Sciatic nerve (tissue), 2 donors: ENCODE measurements around the gene YARS1. TPM values are rescaled to one million over a fixed set of nuclear protein-coding genes. Genes with fewer than 3 reads are reported as not detected.
A peak's percentile ranks its signal among the peaks of the same experiment; 100 is the strongest.
"Not testable (repeated sequence)": the region's sequence is repeated elsewhere in the genome, so short reads cannot be mapped to it uniquely, and the experiment has no call there.

Source experiments
- ATAC-seq: fragments of 200-7000 bp; cut with Tn5 transposase; one replicate; pipeline ENCODE4 v1.9.1; 2020; ENCODE audit warnings: mild to moderate bottlenecking, moderate library complexity
- DNase-seq: peaks from one replicate; pipeline ENCODE4 v3.0.0-alpha.2; 2020; ENCODE audit warnings: low spot score
- intact Hi-C: fragments of 100-400 bp; cut with DNase I; formaldehyde crosslinking; loops from one replicate; pipeline ENCODE4 v1.14.2; 2022
- total RNA-seq: library from RNA; stranded (reverse); fragmentation: NEBNext Ultra II Directional; extraction: Animal tissue kit (Norgen Biotek cat#: 25700); gene quantifications from one replicate; pipeline ENCODE4 v1.2.1, GENCODE V29; 2021
- donor health status: DM: no; HTN: no; CAD: no.
- donor health status: DM: no; HTN: no; CAD: no.

Gene YARS1
- total RNA-seq, 1 donor from 2014 or later, result 46.8 TPM

DNA sequence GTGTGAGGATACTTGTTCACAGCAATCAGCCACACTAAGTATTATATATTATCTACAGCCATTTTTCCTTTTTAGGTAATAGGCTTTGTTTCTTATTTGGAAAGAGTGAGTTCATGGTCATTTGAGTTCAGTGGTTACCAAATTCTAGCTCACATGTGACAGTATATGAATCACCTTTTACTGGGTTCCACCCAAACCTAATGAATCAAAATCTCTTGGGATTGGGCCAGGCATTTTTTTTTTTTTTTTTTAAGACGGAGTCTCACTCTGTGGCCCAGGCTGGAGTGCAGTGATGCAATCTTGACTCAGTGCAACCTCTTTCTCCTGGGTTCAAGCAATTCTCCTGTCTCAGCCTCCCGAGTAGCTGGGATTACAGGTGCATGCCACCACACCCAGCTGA is 27.8 kb downstream of the YARS1 start:
- ATAC-seq, intact Hi-C loops, DNase-seq: not testable (repeated sequence)

DNA sequence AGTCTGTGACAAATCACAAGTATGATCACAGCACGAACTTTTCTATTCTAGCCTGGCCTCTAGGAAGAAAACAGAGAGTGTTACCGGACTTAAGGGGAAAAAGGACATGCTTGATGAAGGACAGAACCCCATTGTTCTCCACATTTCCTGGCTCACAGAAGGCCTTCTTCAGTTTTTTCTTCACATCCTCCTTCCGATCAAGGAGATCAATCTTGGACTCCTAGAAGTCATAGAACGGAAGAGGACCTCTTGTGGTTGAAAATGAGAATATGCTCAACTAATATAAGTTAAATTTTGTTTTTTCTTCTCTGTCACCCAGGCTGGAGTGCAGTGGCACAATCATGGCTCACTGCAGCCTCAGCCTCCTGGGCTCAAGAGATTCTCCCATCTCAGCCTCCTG is 30.3 kb downstream of the YARS1 start:
- intact Hi-C loops, result no loop called here
- DNase-seq, result no peak
- ATAC-seq, result peak; percentile 45

DNA sequence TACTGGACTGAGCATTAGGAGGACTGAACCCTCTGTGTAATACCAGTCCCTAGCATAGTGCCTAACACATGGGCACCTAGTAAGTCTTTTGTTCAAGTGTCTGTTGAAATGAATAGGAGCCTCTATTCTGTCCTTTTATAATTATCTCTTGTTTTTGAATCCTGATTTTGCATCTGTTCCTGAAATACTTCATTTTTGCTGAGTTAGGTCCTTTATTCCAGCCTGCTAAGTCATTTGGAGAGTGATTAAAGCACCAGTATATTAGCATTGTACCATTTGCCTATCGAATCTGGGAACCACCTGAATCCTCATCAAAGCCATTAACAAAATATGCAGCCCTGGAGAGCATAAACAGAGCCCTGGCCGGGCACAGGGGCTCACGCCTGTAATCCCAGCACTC is 32.3 kb downstream of the YARS1 start:
- intact Hi-C loops, result no loop called here
- no peak for DNase-seq
- ATAC-seq, result no peak

DNA sequence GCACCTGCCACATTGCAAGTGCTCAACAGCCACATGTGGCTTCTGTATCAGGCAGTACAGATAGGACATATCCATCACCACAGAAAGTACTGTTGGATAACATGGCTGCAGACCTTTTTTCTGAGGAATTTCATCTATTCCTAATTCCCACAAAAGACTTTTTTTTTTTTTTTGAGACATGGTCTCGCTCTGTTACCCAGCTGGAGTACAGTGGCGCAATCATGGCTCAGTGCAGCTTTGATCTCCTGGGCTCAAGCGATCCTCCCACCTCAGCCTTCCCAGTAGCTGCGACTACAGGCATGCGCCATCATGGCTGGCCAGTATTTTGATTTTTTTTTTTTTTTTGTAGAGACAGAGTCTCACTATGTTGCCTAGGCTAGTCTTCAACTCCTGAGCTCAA is 33.3 kb downstream of the YARS1 start:
- intact Hi-C loops, result no loop called here
- ATAC-seq (no peak), DNase-seq (no peak)

DNA sequence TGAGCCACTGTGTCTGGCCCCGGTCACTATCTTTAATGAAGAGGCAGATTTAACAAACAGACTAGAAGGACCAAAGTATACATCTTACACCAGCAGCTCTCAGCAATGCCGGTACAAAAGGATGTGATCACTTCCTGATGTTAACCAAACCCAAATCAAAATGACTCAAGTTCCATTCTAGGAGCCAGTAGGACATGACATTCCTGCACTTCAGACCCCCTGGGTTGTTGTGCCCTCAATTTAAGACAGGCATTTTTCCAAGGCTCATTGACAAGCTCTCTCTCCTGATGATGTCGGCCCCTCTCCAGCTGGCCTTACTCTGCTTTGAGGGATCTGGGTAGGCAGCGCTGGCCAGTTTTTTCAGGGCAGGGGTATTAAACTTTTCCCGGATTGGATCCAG is 35.1 kb downstream of the YARS1 start:
- intact Hi-C loops, result no loop called here
- DNase-seq (no peak), ATAC-seq (no peak)

DNA sequence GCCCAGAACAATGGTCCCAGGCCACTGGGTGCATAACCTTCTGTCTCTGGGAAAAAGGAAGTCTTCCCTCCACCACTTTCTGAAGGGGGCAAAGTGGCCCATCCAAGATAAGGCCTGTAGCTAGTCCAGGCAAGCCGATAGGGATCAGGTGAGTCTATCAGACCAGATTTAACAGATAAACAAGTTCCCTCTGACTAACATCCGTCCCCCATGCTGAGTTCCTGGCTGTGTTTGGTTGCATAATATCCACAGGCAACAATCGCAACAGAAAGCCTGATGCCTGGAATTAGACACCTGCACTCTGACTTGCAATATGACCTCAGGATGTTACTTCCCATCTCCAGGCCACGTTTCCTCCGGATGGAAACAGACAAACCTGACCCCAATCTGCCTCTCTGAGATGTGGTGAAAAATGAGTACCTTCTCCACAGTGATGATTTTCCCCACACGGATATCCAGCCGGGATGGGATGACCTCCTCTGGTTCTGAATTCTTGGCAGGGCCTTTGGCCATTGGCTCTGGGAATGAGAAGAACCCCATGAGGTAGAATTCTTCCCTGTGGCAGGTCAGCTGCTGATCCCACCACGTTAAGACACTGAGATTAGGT is 36.4 kb downstream of the YARS1 start:
- DNase-seq (no peak), ATAC-seq (no peak)
- intact Hi-C loops, result no loop called here

DNA sequence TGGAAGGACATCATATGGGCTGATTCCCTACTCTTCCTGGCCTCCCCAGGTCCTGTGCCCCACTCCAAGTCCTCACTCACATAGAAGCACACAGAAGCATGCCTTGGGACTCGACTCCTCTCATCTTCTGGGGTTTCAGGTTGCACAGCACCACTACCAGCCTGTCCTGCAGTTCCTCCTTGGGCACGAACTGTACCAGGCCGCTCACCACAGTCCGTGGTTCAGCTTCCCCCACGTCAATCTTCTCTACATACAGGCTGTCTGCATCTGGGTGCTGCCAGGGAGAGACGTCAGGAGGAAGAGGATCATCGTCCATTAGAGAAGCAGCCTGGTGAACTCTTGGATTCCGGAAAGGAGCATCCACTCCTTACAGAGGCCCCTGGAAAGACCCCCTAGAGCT is 37.2 kb downstream of the YARS1 start:
- DNase-seq, result no peak
- intact Hi-C loops, result no loop called here
- ATAC-seq, result no peak

DNA sequence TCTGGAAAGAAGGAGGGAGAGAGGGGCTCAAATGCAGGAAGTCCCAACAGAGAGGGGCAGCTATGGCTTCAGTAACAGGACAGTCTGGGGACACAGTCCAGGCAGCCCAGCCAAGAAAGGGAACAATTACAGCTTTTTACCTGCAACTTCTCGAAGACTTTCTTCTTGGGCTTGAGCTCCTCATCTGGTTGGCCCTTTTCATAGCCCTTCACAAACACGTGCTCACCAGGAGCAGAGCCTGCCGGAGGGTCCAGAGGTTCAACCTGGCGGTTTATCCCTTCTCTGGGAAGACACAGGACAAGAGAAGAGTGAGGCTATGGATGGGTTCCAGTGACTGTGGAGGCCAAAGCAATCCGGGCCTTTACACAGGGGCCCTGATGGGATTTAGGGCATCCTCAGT is 37.9 kb downstream of the YARS1 start:
- DNase-seq, result no peak
- ATAC-seq, result no peak
- intact Hi-C loops, result loop anchor here (10.0 kb wide), 1 partner anchor 1276 kb away; no protein-coding TSS in a partner anchor

DNA sequence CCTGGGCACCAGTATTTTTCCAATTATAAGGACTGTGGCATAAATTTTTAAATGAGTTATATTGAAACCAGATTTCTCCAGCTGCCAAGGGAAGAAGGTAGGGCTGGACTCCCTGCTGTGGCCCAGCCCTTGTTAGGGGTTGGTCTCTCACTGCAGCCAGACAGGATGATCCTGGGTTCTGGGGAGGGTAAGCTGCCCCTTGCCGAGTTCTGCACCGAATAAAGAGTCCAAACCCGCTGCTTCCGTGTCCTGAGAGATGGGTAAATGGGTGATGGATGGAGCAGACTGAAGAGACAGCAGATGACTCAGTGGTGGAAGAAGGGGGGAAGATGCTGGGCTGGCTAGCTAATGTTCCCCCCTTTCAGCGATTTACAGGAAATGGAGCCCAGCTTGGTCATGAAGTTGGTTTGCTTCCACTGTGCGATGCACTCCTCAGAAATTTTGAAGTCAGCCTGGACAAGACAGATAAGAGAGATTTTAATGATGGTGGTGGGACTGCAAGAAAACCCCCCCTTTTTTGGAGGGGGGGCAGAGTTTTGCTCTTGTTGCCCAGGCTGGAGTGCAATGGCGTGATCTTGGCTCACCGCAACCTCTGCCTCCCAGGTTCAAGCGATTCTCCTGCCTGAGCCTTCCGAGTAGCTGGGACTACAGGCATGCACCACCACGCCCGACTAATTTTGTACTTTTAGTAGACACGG is 41.4 kb downstream of the YARS1 start:
- ATAC-seq, result no peak
- no peak for DNase-seq
- intact Hi-C loops, result loop anchor here (10.0 kb wide), 1 partner anchor 1279 kb away; no protein-coding TSS in a partner anchor

DNA sequence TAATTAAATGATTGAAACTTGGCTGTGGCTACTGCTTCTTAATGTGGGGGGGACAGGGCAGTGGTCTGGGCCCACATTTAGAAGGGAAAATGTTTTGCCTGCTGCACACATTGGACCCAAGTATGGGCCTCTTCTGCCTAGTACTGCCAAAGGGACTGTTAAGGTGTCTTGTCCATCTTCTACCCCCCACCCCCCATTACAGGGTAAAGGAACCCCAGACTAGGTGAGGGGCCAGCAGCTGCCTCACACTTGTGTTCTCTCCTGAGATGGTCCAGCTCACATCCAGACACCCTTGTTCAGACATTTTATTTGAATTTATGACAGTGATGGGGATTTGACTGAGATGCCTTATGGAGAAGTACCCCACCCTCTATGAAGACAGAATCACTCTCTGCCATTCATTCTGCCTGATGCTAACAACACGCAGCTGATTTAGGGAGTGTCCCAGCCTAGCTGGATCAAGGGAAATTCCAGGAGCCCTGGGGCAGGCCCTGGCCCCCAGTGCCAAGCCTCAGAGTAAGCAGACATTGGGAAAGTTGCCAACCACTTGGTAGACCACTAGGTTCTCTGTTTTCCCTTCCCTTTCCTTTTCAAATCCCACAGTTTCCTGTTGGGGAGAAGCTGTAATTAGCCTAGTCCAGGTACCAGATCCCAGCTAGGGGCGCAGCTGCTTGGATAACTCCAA is 42.1 kb downstream of the YARS1 start:
- intact Hi-C loops, result loop anchor here (5.0 to 10.0 kb wide), 2 partner anchors 63 to 1280 kb away; no protein-coding TSS in a partner anchor
- no peak for DNase-seq

DNA sequence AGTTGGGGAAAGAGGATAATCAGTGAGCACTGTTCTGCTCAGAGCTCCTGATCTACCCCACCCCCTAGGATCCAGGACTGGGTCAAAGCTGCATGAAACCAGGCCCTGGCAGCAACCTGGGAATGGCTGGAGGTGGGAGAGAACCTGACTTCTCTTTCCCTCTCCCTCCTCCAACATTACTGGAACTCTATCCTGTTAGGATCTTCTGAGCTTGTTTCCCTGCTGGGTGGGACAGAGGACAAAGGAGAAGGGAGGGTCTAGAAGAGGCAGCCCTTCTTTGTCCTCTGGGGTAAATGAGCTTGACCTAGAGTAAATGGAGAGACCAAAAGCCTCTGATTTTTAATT is 42.7 kb downstream of the YARS1 start:
- ATAC-seq (no peak), DNase-seq (no peak)
- intact Hi-C loops, result loop anchor here (5.0 to 10.0 kb wide), 2 partner anchors 62 to 1280 kb away; no protein-coding TSS in a partner anchor

More for the DNA sequence above, 42.1 kb downstream of the YARS1 start:
- no peak for ATAC-seq

DNA sequence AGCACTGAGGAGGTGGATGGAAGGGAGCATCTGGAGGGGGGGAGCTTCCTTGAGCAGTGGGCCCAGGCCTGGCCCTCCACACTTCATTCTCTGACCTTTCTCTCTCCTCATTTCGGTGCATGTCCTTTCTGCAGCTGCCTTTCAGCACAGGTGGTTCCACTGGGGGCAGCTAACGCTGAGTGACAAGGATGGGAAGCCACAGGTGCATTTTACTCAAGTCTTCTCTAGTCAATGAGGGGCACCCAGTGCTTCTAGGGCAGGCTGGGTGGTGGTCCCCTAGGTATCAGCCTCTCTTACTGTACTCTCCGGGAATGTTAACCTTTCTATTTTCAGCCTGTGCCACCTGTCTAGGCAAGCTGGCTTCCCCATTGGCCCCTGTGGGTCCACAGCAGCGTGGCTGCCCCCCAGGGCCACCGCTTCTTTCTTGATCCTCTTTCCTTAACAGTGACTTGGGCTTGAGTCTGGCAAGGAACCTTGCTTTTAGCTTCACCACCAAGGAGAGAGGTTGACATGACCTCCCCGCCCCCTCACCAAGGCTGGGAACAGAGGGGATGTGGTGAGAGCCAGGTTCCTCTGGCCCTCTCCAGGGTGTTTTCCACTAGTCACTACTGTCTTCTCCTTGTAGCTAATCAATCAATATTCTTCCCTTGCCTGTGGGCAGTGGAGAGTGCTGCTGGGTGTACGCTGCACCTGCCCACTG is 43.2 kb downstream of the YARS1 start:
- DNase-seq (no peak), ATAC-seq (no peak)
- intact Hi-C loops, result loop anchor here (5.0 to 10.0 kb wide), 2 partner anchors 62 to 1281 kb away; no protein-coding TSS in a partner anchor

DNA sequence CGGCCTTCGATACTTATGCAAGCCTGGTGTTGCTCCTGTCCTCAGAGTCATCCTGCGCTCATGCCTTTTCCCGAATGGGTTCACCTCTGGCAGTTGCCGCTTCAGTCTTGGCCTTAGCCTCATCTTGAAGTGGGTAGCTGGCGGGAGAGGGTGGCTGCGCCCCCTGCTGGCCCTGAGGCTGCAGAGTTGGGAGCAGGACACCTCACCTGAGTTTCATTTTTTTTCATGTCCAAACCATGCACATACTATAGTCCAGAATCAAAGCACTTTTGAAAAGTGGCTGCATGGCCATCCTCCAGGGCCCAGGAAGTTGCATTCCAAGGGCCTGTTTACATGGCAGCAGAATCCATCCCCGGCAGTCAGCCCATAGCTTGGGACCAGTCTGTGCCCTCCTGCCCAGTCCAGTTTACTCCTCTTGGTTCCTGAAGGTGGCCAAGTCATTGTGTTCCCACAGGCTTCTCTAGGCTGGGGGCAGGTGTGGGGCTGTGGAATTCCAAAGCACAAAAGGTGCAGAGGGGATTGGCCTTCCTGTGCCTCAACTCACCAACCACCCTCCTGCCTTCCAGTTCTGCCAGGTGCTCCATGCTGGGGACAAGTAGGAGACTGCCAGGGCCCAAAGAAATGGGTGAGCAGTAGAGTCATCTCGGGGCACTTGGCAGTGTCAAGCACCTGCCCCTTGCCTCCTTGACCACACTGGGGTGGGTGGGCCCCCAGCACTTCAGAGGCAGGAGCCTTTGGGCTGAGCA is 44.0 kb downstream of the YARS1 start:
- intact Hi-C loops, result loop anchor here (5.0 to 10.0 kb wide), 2 partner anchors 61 to 1282 kb away; no protein-coding TSS in a partner anchor
- DNase-seq, result peak; percentile 89
- ATAC-seq, result peak; percentile 81

DNA sequence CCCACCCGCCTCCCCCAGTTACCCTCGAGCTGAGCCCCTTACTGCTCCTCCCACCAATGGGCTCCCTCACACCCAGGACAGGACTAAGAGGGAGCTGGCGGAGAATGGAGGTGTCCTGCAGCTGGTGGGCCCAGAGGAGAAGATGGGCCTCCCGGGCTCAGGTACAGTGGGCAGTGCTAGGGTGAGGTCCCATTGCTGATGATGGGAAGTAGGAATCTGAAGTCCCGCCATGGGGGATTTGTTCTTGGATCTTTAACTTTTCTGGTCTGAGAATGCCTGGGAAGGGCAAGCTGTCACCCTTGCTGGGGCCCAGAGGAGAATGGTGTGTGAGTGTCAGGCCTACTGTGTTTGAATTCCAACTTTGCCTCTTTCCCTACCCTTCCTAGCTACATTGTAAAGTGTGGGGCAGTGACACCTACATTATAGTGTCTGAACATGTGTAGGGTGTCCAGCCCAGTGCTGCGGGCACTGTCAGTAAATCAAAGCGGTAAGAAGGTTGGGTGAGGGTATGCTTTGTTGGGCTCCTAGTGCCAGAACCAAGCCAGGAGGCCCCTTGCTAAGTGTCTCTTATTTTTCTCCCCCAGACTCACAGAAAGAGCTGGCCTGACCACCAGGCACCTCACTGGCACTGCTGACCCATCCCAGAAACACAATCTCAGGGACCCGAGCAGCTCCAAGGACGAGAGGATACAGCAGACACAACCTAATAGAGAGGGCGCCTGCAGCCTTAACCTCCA is 44.7 kb downstream of the YARS1 start:
- intact Hi-C loops, result loop anchor here (5.0 to 10.0 kb wide), 2 partner anchors 60 to 1282 kb away; no protein-coding TSS in a partner anchor
- no peak for DNase-seq
- no peak for ATAC-seq

DNA sequence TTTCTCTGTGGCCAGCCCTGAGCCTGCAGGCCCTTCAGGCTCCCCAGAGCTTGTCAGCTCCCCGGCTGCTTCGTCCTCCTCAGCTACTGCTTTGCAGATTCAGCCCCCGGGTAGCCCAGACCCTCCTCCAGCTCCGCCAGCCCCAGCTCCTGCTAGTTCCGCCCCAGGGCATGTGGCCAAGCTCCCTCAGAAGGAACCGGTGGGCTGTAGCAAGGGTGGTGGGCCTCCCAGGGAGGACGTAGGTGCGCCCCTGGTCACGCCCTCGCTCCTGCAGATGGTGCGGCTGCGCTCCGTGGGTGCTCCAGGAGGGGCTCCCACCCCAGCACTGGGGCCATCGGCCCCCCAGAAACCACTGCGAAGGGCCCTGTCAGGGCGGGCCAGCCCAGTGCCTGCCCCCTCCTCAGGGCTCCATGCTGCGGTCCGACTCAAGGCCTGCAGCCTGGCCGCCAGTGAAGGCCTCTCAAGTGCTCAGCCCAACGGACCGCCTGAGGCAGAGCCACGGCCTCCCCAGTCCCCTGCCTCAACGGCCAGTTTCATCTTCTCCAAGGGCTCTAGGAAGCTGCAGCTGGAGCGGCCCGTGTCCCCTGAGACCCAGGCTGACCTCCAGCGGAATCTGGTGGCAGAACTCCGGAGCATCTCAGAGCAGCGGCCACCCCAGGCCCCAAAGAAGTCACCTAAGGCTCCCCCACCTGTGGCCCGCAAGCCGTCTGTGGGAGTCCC is 45.4 kb downstream of the YARS1 start:
- no peak for ATAC-seq
- no peak for DNase-seq
- intact Hi-C loops, result loop anchor here (5.0 to 10.0 kb wide), 2 partner anchors 59 to 1283 kb away; no protein-coding TSS in a partner anchor

DNA sequence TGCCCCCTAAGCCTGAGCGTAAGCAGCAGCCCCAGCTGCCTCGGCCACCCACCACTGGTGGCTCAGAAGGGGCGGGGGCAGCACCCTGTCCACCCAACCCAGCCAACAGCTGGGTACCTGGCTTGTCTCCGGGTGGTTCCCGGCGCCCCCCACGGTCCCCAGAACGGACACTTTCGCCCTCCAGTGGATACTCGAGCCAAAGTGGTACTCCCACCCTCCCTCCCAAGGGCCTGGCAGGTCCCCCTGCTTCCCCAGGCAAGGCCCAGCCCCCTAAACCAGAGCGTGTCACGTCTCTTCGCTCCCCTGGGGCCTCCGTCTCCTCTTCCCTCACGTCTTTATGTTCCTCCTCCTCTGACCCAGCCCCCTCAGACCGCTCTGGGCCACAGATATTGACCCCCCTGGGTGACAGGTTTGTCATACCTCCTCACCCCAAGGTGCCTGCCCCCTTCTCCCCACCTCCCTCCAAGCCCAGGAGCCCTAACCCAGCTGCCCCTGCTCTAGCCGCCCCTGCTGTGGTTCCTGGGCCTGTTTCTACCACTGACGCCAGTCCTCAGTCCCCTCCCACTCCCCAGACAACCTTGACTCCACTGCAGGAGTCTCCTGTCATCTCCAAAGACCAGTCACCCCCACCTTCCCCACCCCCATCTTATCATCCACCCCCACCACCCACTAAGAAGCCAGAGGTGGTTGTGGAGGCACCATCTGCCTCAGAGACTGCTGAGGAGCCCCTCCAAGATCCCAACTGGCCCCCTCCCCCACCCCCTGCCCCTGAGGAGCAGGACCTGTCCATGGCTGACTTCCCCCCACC is 46.2 kb downstream of the YARS1 start:
- DNase-seq, result no peak
- ATAC-seq, result no peak
- intact Hi-C loops, result loop anchor here (5.0 to 10.0 kb wide), 2 partner anchors 59 to 1284 kb away; no protein-coding TSS in a partner anchor
